K562 (cell line): Measurements from ENCODE around the gene NR3C1. TPM values are rescaled to one million over a fixed set of nuclear protein-coding genes. Genes with fewer than 3 reads are reported as not detected.

Source experiments
- ATAC-seq: fragments of 200-7000 bp; cut with Tn5 transposase; 3 replicates; pipeline ENCODE4 v1.9.1; 2020; ENCODE audit warnings: moderate library complexity
- BruUV-seq: library from RNA; stranded (reverse); fragments of 400-500 nt; replicated peaks from 2 replicates; lab custom pipeline; 2021; lab: Mats Ljungman, UMichigan
- CTCF ChIA-PET: fragments of 300-600 bp; formaldehyde crosslinking; extraction: SDS; loops from one replicate; lab custom pipeline; 2021; ENCODE audit warnings: low intra/inter-chr PET ratio; lab: Yijun Ruan, JAX
- POLR2A ChIA-PET: fragments of 300-600, 350-650 bp; sonication (Branson Sonifier 250); formaldehyde crosslinking; extraction: SDS; loops from one replicate; lab custom pipeline; 2021; ENCODE audit warnings: antibody characterized with exemption, inconsistent platforms; lab: Yijun Ruan, JAX
- DNase-seq, 4 experiments: peaks; one replicate each; pipeline versions ENCODE4 v3.0.0 to v3.0.0-alpha.2; 2011 to 2018; ENCODE audit warnings: low spot score in 3 of 4, mixed read lengths in 3 of 4; ENCODE audit errors: extremely low read depth in 1 of 4
- FAIRE-seq: peaks from 2 replicates; lab custom pipeline; 2011; peaks lifted over from hg19 to GRCh38; lab: Jason Lieb, UNC
- H2AFZ ChIP-seq: 2 replicates; pipeline ENCODE4 v1.6.0; 2011; ENCODE audit warnings: low read depth, low read length, control low read depth, inconsistent platforms
- H3K27ac ChIP-seq: fragments of 200-600 bp; 3 replicates; pipeline ENCODE4 v1.8.0; 2011; ENCODE audit warnings: low read depth, mild to moderate bottlenecking, control low read depth, inconsistent platforms, low read length, moderate library complexity, mixed read lengths; ENCODE audit errors: extremely low read depth
- H3K27me3 ChIP-seq, 2 experiments: fragments of 300-600 bp in 1 of 2; 2 replicates in 1 of 2; 3 replicates in 1 of 2; pipeline versions ENCODE4 v1.6.0 to v1.8.0; 2011; ENCODE audit warnings: inconsistent platforms in 2 of 2, low read length in 2 of 2, mild to moderate bottlenecking in 1 of 2, mixed read lengths in 1 of 2, moderate library complexity in 1 of 2; ENCODE audit not compliant: control insufficient read depth in 2 of 2, insufficient read depth in 2 of 2
- H3K36me3 ChIP-seq: fragments of 300-600 bp; 3 replicates; pipeline ENCODE4 v1.8.0; 2011; ENCODE audit warnings: mild to moderate bottlenecking, low read length, inconsistent platforms; ENCODE audit not compliant: control insufficient read depth, insufficient read depth
- H3K4me1 ChIP-seq, 2 experiments: fragments of 200-600 bp in 1 of 2; replicated peaks in 1 of 2; 2 replicates in 1 of 2; 3 replicates in 1 of 2; pipeline versions ENCODE4 v1.5.1 to v1.8.0; 2011; ENCODE audit warnings: inconsistent platforms in 2 of 2, low read length in 2 of 2, mild to moderate bottlenecking in 1 of 2, mixed read lengths in 1 of 2, moderate library complexity in 1 of 2; ENCODE audit not compliant: control insufficient read depth in 2 of 2, insufficient read depth in 2 of 2
- H3K4me2 ChIP-seq: 2 replicates; pipeline ENCODE4 v1.6.1; 2011; ENCODE audit warnings: low read length, control low read depth, inconsistent platforms, mixed read lengths; ENCODE audit not compliant: insufficient read depth
- H3K4me3 ChIP-seq: fragments of 200-600 bp; sonication (generic), shearing (Covaris generic); 2 replicates; pipeline ENCODE4 v1.5.1; 2016; ENCODE audit warnings: control low read depth, inconsistent platforms
- H3K79me2 ChIP-seq: fragments of 200-600 bp; 3 replicates; pipeline ENCODE4 v1.8.0; 2011; ENCODE audit warnings: low read length, inconsistent platforms; ENCODE audit not compliant: control insufficient read depth, insufficient read depth
- H3K9ac ChIP-seq, 2 experiments: 2 replicates each; pipeline versions ENCODE4 v1.6.0 to v1.6.1; 2011; ENCODE audit warnings: low read depth in 2 of 2, low read length in 2 of 2, control low read depth in 1 of 2, inconsistent platforms in 1 of 2, mild to moderate bottlenecking in 1 of 2, mixed read lengths in 1 of 2; ENCODE audit not compliant: insufficient read depth in 1 of 2
- H3K9me1 ChIP-seq: one replicate; pipeline ENCODE4 v1.6.0; 2011; ENCODE audit warnings: inconsistent platforms, mild to moderate bottlenecking, low read length, moderate library complexity; ENCODE audit not compliant: control insufficient read depth, insufficient read depth
- H3K9me3 ChIP-seq: replicated peaks from 2 replicates; pipeline ENCODE4 v1.5.1; 2011; ENCODE audit warnings: low read depth, low read length, inconsistent platforms; ENCODE audit not compliant: control insufficient read depth, insufficient read depth
- H4K20me1 ChIP-seq: replicated peaks from 2 replicates; pipeline ENCODE4 v1.6.1; 2011; ENCODE audit warnings: low read length, inconsistent platforms, mixed read lengths; ENCODE audit not compliant: control insufficient read depth, insufficient read depth
- ARHGAP35 ChIP-seq: fragments of 450-650 bp; IDR thresholded peaks from 2 replicates; pipeline ENCODE4 v1.6.1; 2018; ENCODE audit not compliant: partially characterized antibody
- EP400 ChIP-seq: fragments of 450-650 bp; IDR thresholded peaks from 2 replicates; pipeline ENCODE4 v1.6.1; 2017; ENCODE audit warnings: antibody characterized with exemption, mild to moderate bottlenecking, moderate library complexity
- HDAC1 ChIP-seq, 2 experiments: fragments of 450-650 bp; IDR thresholded peaks; 2 replicates each; pipeline ENCODE4 v1.6.1; 2016 to 2017; ENCODE audit warnings: inconsistent platforms in 1 of 2, mild to moderate bottlenecking in 1 of 2, moderate library complexity in 1 of 2
- KAT2B ChIP-seq: IDR thresholded peaks from one replicate; pipeline ENCODE4 v1.6.1; 2012; ENCODE audit warnings: low read depth, mild to moderate bottlenecking, control low read depth, inconsistent platforms, low read length, moderate library complexity
- POLR2A ChIP-seq: fragments of 450-650 bp; conservative IDR thresholded peaks from 2 replicates; pipeline ENCODE4 v1.6.1; 2016
- SREBF1 ChIP-seq: fragments of 150-350 bp; IDR thresholded peaks from 2 replicates; pipeline ENCODE4 v1.6.1; 2014; ENCODE audit warnings: antibody characterized with exemption, low read depth, low read length, borderline replicate concordance
- ZNF79 ChIP-seq: fragments of 250-450 bp; sonication (Bioruptor Pico); IDR thresholded peaks from 2 replicates; pipeline ENCODE4 v1.4.0; 2020; ENCODE audit warnings: low read depth, mild to moderate bottlenecking, moderate library complexity
- WGBS: fragments of 100-300 bp; shearing (Covaris generic); methylation state at CpG from one replicate; pipeline ENCODE4 v1.1.6; 2016; ENCODE audit warnings: low coverage, mixed read lengths; ENCODE audit not compliant: insufficient coverage; ENCODE audit errors: missing lambda C conversion rate; 5-methylcytosine and 5-hydroxymethylcytosine counted together
- in situ Hi-C: fragments of 300-500 bp; cut with MboI; formaldehyde crosslinking; loops from 4 replicates; pipeline ENCODE4 v1.15.0; 2018; ENCODE audit warnings: inconsistent platforms, mixed read lengths
- intact Hi-C: fragments of 100-400 bp; cut with micrococcal nuclease; formaldehyde crosslinking; loops from 2 replicates; pipeline ENCODE4 v1.14.2; 2022
- polyA plus RNA-seq, 8 experiments: library from polyadenylated mRNA; depleted of rRNA in 4 of 8; stranded (reverse) in 5 of 8; unstranded in 3 of 8; fragments of >200 nt; fragmentation: Nextera tagmentation in 2 of 8; fragmentation: Illumina TruSeq in 1 of 8; extraction: Ambion mirVana in 2 of 8; extraction: Trizol in 1 of 8; gene quantifications; 2 replicates each; pipeline versions ENCODE4 v1.2.1 to v1.2.3, GENCODE V29; 2011 to 2014; ENCODE audit warnings: inconsistent platforms in 1 of 8, missing spikeins in 1 of 8
- total RNA-seq, 7 experiments: library from RNA; depleted of rRNA in 6 of 7; stranded (reverse); fragments of >200 nt in 6 of 7; fragmentation: Illumina TruSeq in 2 of 7; extraction: Trizol in 2 of 7; gene quantifications; 2 replicates each; pipeline versions ENCODE4 v1.2.1 to v1.2.3, GENCODE V29; 2011 to 2021; ENCODE audit warnings: low replicate concordance in 1 of 7
- TF ChIP-seq, protein P1 (sequence below): IDR thresholded peaks from 2 replicates; pipeline ENCODE4 v1.6.1; 2011; ENCODE audit not compliant: insufficient read length; ENCODE audit errors: extremely low read depth

The NR3C1 gene
- total and polyA plus RNA-seq, 9 of the 15 experiments (the other 6 are each of a cell fraction or from before 2014, with no cell fraction given): 8.2 to 36.0 (median 15.0) TPM

- intact Hi-C loops: no loop called here
- no TSS peak for BruUV-seq
- no peak for FAIRE-seq
Observed at GRCh38 chr5:143275512-143276363, 127.7 kb downstream of the NR3C1 start.

More at GRCh38 chr5:143275512-143276363, 127.7 kb downstream of the NR3C1 start:
- TF ChIP-seq ZNF79 (CRISPR knock-in tag): no peak
- TF ChIP-seq HDAC1 (IDR thresholded peaks at IDR 0.05): no peak
- TF ChIP-seq EP400: no peak
- no peak for TF ChIP-seq SREBF1
- TF ChIP-seq, protein P1, sequence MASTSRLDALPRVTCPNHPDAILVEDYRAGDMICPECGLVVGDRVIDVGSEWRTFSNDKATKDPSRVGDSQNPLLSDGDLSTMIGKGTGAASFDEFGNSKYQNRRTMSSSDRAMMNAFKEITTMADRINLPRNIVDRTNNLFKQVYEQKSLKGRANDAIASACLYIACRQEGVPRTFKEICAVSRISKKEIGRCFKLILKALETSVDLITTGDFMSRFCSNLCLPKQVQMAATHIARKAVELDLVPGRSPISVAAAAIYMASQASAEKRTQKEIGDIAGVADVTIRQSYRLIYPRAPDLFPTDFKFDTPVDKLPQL: no peak
- no peak for TF ChIP-seq POLR2A
- TF ChIP-seq KAT2B: no peak
- TF ChIP-seq ARHGAP35: no peak
- H3K36me3 ChIP-seq: peaks cover 5% of the 10 kb centered on the region; the same call in 2 of the 3 replicates
- CTCF ChIA-PET: no interaction called here
- H3K79me2 ChIP-seq: no peaks in the 10 kb centered on the region
- H3K4me3 ChIP-seq: no peak overlapping the region
- no peaks in the 10 kb centered on the region for H3K9me1 ChIP-seq
- H3K27me3 ChIP-seq: no peaks in the 10 kb centered on the region
- H3K4me2 ChIP-seq: no peak overlapping the region
- no peaks in the 10 kb centered on the region for H4K20me1 ChIP-seq
- no peaks in the 10 kb centered on the region for H3K9me3 ChIP-seq
- in situ Hi-C loops: no loop called here
- peaks cover 0 to 3% of the 10 kb centered on the region in 2 experiments; a peak in 1 of 5 replicates for H3K4me1 ChIP-seq
- ATAC-seq (no peak), DNase-seq (no peak)
- POLR2A ChIA-PET: no interaction called here
- no peak overlapping the region for H3K27ac ChIP-seq
- H3K9ac ChIP-seq: no peak overlapping the region
- H2AFZ ChIP-seq: no peak overlapping the region
- WGBS: 87% methylated on average over 5 of the region's 6 CpGs
